T-helper 2 cell (primary cell): ENCODE measurements around the gene PLEKHA7.

Source experiments
- DNase-seq, 5 experiments: peaks; one replicate each; pipeline versions ENCODE4 v3.0.0 to v3.0.0-alpha.2; 2012 to 2022

PLEKHA7 gene

GRCh38 chr11:16833026-16833425 is 181.2 kb downstream of the PLEKHA7 start:
- DNase-seq, result no peak

- DNase-seq, result no peak
These were observed 182.0 kb downstream of the PLEKHA7 start for GRCh38 chr11:16832193-16832539.

DNA sequence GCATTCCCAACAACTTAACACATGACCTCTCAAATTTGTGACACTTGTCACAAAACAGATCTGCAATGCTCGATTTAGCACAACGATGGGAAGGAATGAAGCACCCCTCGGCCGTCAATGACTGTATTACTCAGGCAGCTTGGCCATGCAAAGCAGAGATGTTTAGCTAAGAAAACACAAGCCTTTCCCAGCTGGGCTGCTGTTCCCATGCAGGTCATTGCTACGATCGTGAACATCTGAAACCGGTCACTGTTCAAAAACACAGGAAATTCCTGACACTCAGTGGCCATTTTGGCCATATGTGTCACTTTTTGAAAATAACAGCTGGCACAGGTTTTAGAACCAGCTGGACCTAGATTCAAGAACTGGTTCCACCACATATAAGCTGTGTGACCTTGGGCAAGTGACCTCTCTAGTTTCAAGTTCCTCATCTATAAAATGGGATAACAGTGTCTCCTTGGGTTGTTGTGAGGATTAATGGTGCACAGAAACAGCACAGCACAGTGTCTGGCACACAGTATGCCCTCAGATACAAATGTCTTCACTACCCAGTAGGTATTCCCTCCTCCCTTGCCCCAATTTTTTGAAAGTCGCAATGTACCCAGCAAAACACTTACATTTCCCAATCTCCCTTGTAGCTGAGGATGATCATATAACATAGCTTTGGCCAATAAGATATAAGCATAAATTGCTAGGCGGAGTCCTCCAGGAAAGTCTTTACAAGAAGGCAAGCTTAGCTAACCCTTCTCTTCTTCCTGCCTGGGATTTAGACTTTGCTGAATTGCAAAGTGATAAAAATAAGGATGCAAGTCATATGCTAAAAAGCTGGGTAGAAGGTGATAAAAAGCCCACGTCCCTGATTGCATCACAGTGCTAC is 182.7 kb downstream of the PLEKHA7 start:
- DNase-seq, result no peak

DNA sequence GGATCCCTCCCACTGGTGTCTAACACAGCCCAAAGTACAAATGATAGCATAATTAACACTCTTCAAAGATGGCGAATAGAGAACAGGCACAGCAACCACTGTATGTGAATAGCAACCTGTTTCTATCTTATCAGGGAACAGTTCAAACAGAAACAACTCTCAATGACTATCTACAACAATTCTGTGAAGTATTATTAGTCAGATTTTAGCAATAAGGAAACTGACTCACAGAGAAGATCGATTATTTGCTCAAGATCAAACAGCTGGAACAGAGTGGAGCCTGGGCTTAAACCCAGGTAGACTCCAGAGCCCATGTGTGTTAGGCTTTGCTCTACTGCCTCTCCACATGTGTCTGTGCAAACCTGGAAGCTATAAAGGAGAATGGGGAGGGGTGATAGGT is 187.1 kb downstream of the PLEKHA7 start:
- DNase-seq, result no peak

GRCh38 chr11:16825968-16826367 is 188.2 kb downstream of the PLEKHA7 start:
- DNase-seq, result no peak

- DNase-seq, result no peak
These were observed 189.1 kb downstream of the PLEKHA7 start for GRCh38 chr11:16825101-16825500.

- peak in 4 of 5 experiments; percentile 23 to 74 (median 45) for DNase-seq
These were observed 193.7 kb downstream of the PLEKHA7 start for GRCh38 chr11:16820324-16821092.

- DNase-seq, result no peak
These were observed 195.9 kb downstream of the PLEKHA7 start for GRCh38 chr11:16818284-16818683.

GRCh38 chr11:16817351-16817750 is 196.9 kb downstream of the PLEKHA7 start:
- DNase-seq, result no peak

- DNase-seq, result no peak
These were observed 197.6 kb downstream of the PLEKHA7 start for GRCh38 chr11:16816358-16817270.

- DNase-seq, result no peak
These were observed 199.0 kb downstream of the PLEKHA7 start for GRCh38 chr11:16815047-16815767.

DNA sequence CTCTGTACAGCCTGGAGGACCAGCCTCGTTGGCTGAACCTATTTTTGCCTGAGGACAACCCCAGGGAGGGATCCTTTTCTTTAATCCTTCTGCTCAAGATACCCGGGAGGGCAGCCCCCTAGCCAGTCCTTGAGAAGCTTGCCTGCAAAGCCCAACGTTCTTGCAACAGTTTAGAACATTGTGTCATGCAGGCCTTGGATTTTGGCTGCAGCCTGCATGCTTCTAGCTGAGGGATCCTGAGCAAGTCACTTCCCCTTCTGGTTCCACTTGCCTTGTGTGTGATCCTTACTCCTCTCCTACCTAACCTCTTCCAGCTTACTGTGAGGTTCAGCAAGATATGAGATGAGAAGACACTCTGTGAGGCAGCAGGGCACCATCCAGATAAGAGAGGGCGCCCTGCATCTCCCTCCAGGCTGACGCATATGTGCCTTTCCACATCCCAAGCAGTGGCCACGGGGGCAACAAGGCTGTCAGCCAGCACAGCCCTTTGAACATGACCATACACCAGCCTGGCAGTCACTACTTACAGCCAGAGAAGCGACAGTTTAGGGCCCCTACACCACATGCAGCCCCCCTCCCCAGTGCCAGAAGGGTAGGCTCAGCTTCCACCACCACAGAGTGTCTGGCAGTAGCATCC is 199.7 kb downstream of the PLEKHA7 start:
- no peak for DNase-seq

DNA sequence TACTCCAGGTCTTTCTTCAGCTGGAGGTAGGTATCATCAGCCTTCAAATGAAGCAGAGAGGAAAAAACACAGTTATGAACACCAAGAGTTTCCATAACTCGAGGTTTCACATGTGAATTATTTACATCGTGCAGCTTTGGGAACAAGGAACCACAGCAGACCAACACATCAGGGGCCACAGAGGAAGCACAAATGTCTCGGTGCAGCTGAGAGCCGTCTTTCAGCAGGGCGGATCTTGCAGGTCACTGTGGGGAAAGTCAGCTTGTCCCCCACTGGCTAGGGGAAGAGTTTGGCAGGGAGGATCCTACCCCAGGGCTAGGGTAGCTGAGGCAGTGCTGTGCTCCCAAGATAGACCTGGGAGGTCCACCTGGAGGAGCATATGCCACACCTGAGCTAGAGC is 201.1 kb downstream of the PLEKHA7 start:
- no peak for DNase-seq

- no peak for DNase-seq
These were observed 201.9 kb downstream of the PLEKHA7 start for GRCh38 chr11:16812274-16812673.

DNA sequence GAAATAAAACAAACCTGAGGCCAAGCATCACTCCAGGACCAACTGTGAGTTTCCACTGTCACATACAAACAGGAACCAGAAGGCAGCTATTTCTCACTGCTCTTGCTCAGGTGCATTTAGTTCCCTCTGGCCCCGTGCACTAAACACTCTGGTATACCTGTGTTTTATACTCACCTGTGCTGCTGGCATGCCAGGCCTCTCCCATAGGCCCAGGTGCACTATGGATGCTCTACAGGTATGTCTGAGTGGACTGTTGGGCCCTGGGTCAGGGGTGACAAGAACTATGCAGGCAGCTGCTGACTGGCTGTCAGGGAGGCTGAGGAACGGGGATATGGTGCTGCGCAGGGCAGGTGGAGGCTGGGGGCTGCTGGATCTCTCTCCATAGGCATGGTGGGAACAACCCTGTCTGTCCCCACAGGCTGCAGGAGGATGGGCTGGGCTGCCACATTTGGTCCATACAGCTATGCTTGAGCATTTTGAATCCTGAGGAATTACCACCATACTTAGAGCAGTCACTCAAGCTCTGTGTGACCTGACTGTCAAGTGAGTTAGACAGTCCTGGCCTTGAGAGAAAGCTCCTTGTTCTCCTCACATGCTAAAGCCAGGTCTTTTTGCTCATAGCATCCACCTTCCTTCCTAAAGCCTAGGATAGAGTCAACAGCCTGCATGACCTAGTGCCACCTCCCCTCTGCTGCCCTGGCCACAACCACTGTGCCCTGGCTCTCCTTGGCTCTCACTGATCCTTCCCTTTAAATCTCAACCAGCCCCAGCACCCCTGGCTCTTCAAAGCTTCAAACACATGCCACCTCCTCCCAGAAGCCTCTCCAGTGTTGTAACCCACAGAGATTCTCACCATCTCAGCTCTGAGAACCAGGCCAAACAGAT is 202.8 kb downstream of the PLEKHA7 start:
- no peak for DNase-seq

DNA sequence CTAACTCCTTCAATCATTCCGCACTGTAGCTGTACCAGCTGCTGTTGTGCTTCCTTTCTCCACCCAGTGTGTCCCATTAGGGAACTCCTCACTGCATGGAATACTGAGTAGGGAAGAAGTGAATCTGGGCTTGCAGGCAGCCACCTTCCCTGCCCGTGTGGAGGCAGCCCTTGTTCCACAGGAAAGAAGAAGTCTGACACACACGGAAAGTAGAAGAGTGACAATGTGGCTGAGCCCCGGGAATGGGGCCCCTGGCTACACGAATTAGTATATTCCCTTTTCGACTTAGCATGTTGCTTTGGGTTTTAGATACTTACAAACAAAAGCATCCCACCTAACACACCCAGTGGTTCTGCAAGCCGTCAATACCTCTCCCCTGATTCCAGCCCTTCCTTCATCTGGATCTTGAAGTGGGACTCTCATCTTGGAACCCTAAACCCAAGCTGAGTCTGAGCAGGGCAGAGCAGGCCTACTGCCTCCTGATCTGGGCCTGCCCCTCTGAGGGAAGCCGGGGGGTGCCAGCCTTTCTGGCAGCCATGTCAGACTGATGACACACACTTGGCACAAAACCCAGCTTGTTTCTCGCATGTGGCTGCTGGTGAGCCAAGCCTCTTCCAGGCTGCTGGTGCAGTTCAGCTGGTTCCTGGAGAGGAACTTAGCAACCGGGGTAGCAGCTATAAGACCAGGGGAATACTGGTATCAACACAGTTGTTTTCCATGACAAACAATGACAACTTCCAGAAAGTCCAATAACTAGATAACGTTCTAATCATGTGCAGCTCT is 204.1 kb downstream of the PLEKHA7 start:
- no peak for DNase-seq

DNA sequence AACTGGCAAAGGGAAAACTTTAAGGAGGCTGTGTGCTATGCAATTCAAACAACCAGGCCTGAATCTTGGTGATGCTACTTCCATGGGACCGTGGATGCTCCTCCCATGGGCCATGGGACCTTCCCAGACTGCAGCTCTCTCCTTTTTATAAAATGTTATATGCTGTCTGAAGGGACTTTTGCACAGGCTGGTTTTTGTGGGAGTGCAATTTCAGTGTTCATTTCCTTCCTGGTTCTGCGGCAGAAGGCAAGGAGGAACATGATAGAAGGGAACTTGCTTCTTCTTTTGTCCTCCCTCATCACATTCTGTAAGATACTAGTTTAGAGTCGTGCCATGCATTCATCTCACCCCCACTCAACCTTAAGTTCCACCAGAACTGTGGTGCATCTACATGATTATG is 206.9 kb downstream of the PLEKHA7 start:
- DNase-seq, result no peak

- no peak for DNase-seq
These were observed 207.4 kb downstream of the PLEKHA7 start for GRCh38 chr11:16806791-16807190.

GRCh38 chr11:16805938-16806337 is 208.3 kb downstream of the PLEKHA7 start:
- no peak for DNase-seq
